Measurements from ENCODE around the gene TBC1D2.

TBC1D2 gene

DNA sequence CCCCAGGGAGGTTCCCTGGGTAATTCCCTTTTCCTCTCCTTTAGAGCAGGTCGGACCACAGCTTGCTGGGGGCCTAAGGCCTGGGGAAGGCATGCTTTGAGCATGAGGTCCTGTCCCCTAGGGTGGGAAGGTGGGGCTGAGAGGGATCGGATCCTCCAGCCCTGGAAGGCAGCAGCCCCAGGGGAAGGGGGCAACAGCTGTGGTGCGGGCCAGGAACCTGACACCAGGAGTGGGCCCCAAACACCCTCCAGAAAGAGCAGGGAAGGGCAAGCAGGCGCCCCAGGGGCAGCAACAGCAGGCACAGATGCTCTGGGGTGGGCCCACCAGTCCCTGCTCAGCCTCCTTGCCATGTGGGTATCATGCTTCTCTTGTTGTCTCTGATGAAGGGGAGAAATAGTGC lies 59.8 kb downstream of the TBC1D2 start:
- no peak overlapping the region for H3K27ac ChIP-seq
- peaks cover 19 to 21% of the 10 kb centered on the region in 2 experiments for H3K4me1 ChIP-seq (ENCODE audit: control insufficient read depth in 1 of 2, insufficient read depth in 1 of 2, low read depth in 1 of 2, low read length in 1 of 2)
- H3K27me3 ChIP-seq, result no peaks in the 10 kb centered on the region
- H3K4me3 ChIP-seq (ENCODE audit: low read depth in 1 of 2, low read length in 1 of 2), result no peak overlapping the region
- no peak for TF ChIP-seq CTCF (IDR thresholded peaks at IDR 0.05)
- no peaks in the 10 kb centered on the region for H3K9me3 ChIP-seq
- H3K36me3 ChIP-seq, result peaks cover 42% of the 10 kb centered on the region

DNA sequence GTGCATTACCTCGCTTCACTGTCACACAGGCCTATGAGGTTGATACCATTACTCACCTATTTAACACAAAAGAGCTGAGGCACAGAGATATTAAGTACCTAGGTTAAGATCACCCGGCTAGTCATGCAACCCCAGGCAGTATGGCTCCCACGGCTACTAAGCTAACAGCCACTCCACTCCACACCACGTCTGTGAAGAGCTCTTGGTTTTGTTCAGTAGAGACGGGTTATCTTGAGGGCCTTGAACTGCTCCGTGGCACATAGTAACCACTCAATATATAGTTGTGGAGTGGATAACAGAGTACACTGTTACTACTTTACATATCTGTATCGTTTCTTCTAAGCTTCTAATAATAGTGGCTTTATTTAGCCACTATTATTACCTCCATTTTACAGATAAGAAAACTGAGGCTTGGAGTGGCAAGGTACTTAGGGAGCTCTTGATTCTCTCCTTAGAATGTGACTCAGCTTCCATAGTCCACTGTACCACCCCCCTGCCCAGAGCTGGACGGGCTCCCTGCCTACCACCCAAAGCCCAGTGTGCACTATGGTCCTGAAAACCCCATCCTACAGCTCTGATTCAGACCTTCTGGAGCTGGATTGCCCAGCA lies 62.0 kb downstream of the TBC1D2 start:
- TF ChIP-seq CTCF (IDR thresholded peaks at IDR 0.05), result no peak
- Histone ChIP-seq H3K9me3 (no peaks in the 10 kb centered on the region), H3K27me3 (no peaks in the 10 kb centered on the region), H3K27ac (peak overlapping the region; percentile 68), H3K4me1 (ENCODE audit: control insufficient read depth in 1 of 2, insufficient read depth in 1 of 2, low read depth in 1 of 2, low read length in 1 of 2) (peaks cover 24 to 28% of the 10 kb centered on the region in 2 experiments), H3K4me3 (ENCODE audit: low read depth in 1 of 2, low read length in 1 of 2) (peak overlapping the region; percentile 79 to 87), H3K36me3 (peaks cover 20% of the 10 kb centered on the region)

- no peaks in the 10 kb centered on the region for H3K27me3 ChIP-seq
- TF ChIP-seq CTCF (IDR thresholded peaks at IDR 0.05), result peak; percentile 27
- H3K27ac ChIP-seq, result peak within 1 kb of the TSS; percentile 68
- peak within 1 kb of the TSS; percentile 79 to 87 for H3K4me3 ChIP-seq (ENCODE audit: low read depth in 1 of 2, low read length in 1 of 2)
- peaks cover 12% of the 10 kb centered on the region for H3K36me3 ChIP-seq
- no peaks in the 10 kb centered on the region for H3K9me3 ChIP-seq
- peaks cover 24 to 32% of the 10 kb centered on the region in 2 experiments for H3K4me1 ChIP-seq (ENCODE audit: control insufficient read depth in 1 of 2, insufficient read depth in 1 of 2, low read depth in 1 of 2, low read length in 1 of 2)
Measured at GRCh38 chr9:98192503-98193335, 62.7 kb downstream of the TBC1D2 start, which contains the start of gene CORO2A. Gene CORO2A, minus strand, starts transcription at chr9:98192637. Its CDS starts 34,977 bp downstream, at chr9:98157660.

DNA sequence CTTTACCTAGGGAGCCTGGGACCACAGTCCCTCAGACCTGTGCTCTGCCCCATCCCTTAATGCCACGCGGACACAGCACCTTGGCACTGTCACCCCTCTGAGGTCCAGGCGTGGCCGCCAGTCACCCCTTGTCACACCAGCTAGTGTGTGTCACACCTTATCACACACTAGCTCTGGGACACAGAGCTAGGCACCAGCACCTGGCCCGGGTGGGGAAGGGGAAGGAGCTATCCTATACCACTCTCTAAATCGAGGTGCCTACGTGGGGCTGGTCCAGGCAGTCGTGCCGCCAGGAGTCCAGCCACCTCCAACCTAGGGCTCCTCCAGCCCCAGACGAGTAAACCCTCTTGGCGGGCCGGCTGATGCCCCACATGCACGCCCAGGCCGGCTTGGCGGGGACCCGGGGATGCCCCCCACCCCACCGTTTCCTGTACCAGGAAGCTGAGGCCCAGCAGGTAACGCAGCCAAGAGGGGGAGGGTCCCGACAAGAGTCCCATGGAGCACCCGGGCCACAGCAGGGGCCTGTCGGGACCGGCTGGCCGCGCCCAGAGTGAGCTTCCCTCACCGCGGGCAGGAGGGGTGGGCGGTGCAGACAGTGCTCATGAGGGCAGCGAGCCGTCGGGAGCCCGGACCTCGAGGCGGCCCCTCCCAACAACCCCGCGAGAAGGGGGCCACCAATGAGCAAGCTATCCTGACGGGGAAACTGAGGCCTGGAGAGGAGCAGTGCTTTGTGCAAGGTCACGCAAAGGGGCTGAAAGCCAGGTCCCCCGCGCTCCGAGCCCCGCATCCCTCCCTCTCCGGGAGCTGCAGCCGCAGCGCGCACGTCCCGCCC lies 63.6 kb downstream of the TBC1D2 start:
- Histone ChIP-seq H3K27me3 (no peaks in the 10 kb centered on the region), H3K36me3 (peaks cover 4% of the 10 kb centered on the region), H3K4me3 (ENCODE audit: low read depth in 1 of 2, low read length in 1 of 2) (peak overlapping the region; percentile 79 to 87), H3K27ac (peak overlapping the region; percentile 68), H3K4me1 (ENCODE audit: control insufficient read depth in 1 of 2, insufficient read depth in 1 of 2, low read depth in 1 of 2, low read length in 1 of 2) (peaks cover 30 to 34% of the 10 kb centered on the region in 2 experiments), H3K9me3 (no peaks in the 10 kb centered on the region)
- TF ChIP-seq CTCF (IDR thresholded peaks at IDR 0.05), result no peak

DNA sequence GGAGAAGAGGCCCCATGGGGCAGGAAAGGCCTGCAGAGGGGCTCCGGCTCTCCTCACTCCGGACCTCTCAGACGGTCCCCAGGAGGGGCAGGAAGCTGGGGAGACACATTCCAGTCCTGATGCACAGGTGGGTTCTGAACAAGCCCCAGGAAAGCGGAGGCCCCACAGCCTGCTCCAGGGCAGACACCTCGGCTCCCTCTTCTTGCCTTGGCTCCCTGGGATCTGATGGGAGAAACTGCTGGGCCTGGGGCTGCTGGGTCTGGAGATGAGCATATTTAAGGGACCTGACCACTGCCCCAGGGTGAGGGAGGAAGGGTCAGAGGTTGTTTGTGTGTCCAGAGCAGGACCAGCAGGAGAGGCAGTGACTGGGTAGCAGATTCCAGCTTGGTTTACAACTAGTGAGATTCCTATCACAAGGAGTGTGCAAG lies 64.3 kb downstream of the TBC1D2 start:
- Histone ChIP-seq H3K36me3 (no peaks in the 10 kb centered on the region), H3K4me1 (ENCODE audit: control insufficient read depth in 1 of 2, insufficient read depth in 1 of 2, low read depth in 1 of 2, low read length in 1 of 2) (peaks cover 31 to 35% of the 10 kb centered on the region in 2 experiments), H3K27me3 (no peaks in the 10 kb centered on the region), H3K9me3 (no peaks in the 10 kb centered on the region), H3K27ac (peak overlapping the region; percentile 68), H3K4me3 (ENCODE audit: low read depth in 1 of 2, low read length in 1 of 2) (peak overlapping the region; percentile 79 to 87)
- no peak for TF ChIP-seq CTCF (IDR thresholded peaks at IDR 0.05)

Measured in neutrophil (primary cell).